Astrocyte (in vitro differentiated cells and primary cell): ENCODE results near the gene KCNK2. TPM values are rescaled to one million over a fixed set of nuclear protein-coding genes. Genes with fewer than 3 reads are reported as not detected.

Experiments
- DNase-seq: peaks from one replicate; pipeline ENCODE4 v3.0.0-alpha.2; 2010; ENCODE audit warnings: low read depth
- FAIRE-seq: peaks from 2 replicates; lab custom pipeline; 2011; peaks lifted over from hg19 to GRCh38; lab: Jason Lieb, UNC
- H2AFZ ChIP-seq: 2 replicates; pipeline ENCODE4 v1.6.0; 2012; ENCODE audit warnings: low read depth, low read length, inconsistent platforms
- H3K27ac ChIP-seq: 2 replicates; pipeline ENCODE4 v1.5.1; 2011; ENCODE audit warnings: low read depth, low read length, inconsistent platforms
- H3K27me3 ChIP-seq: 2 replicates; pipeline ENCODE4 v1.6.0; 2011; ENCODE audit warnings: low read length, inconsistent platforms; ENCODE audit not compliant: insufficient read depth
- H3K36me3 ChIP-seq: 2 replicates; pipeline ENCODE4 v1.5.1; 2011; ENCODE audit warnings: low read length, inconsistent platforms; ENCODE audit not compliant: insufficient read depth
- H3K4me1 ChIP-seq: 2 replicates; pipeline ENCODE4 v1.5.1; 2011; ENCODE audit warnings: low read length, inconsistent platforms; ENCODE audit not compliant: insufficient read depth
- H3K4me2 ChIP-seq: 2 replicates; pipeline ENCODE4 v1.6.0; 2012; ENCODE audit warnings: low read length, inconsistent platforms
- H3K4me3 ChIP-seq: 2 replicates; pipeline ENCODE4 v1.5.1; 2011; ENCODE audit warnings: low read depth, mild to moderate bottlenecking, low read length, inconsistent platforms; ENCODE audit not compliant: insufficient read depth
- H3K79me2 ChIP-seq: 2 replicates; pipeline ENCODE4 v1.6.0; 2012; ENCODE audit warnings: mild to moderate bottlenecking, low read length, inconsistent platforms; ENCODE audit not compliant: insufficient read depth
- H3K9ac ChIP-seq: 2 replicates; pipeline ENCODE4 v1.6.0; 2012; ENCODE audit warnings: mild to moderate bottlenecking, low read length, inconsistent platforms
- H3K9me3 ChIP-seq: 2 replicates; pipeline ENCODE4 v1.5.1; 2012; ENCODE audit warnings: low read depth, mild to moderate bottlenecking, low read length, inconsistent platforms; ENCODE audit not compliant: insufficient read depth
- H4K20me1 ChIP-seq: 2 replicates; pipeline ENCODE4 v1.6.0; 2012; ENCODE audit warnings: low read length, inconsistent platforms; ENCODE audit not compliant: insufficient read depth
- H3K27ac Mint-ChIP-seq: one replicate; pipeline ENCODE4 v1.8.0; 2021; ENCODE audit warnings: mild to moderate bottlenecking, mixed read lengths; ENCODE audit not compliant: unreplicated experiment
- H3K27me3 Mint-ChIP-seq: one replicate; pipeline ENCODE4 v1.8.0; 2021; ENCODE audit warnings: low read depth, mixed read lengths; ENCODE audit not compliant: unreplicated experiment
- H3K36me3 Mint-ChIP-seq: one replicate; pipeline ENCODE4 v1.8.0; 2021; ENCODE audit warnings: low read depth, mixed read lengths; ENCODE audit not compliant: unreplicated experiment
- H3K4me1 Mint-ChIP-seq: one replicate; pipeline ENCODE4 v1.8.0; 2021; ENCODE audit warnings: low read depth, mixed read lengths; ENCODE audit not compliant: unreplicated experiment
- H3K4me3 Mint-ChIP-seq: one replicate; pipeline ENCODE4 v1.8.0; 2021; ENCODE audit warnings: mild to moderate bottlenecking, moderate library complexity, mixed read lengths; ENCODE audit not compliant: unreplicated experiment
- H3K9me3 Mint-ChIP-seq: one replicate; pipeline ENCODE4 v1.8.0; 2021; ENCODE audit warnings: mild to moderate bottlenecking, mixed read lengths; ENCODE audit not compliant: unreplicated experiment
- CTCF ChIP-seq: IDR thresholded peaks from 2 replicates; pipeline ENCODE4 v1.5.1; 2011; ENCODE audit warnings: low read depth, mild to moderate bottlenecking, inconsistent platforms, low read length, moderate library complexity; ENCODE audit not compliant: insufficient read depth
- EZH2 ChIP-seq: IDR thresholded peaks from 2 replicates; pipeline ENCODE4 v1.6.1; 2012; ENCODE audit warnings: mild to moderate bottlenecking, low read length, inconsistent platforms; ENCODE audit not compliant: insufficient read depth
- total RNA-seq: library from RNA; stranded (reverse); gene quantifications from 2 replicates; pipeline ENCODE4 v1.2.1, GENCODE V29; 2021

KCNK2 gene
- total RNA-seq, 1 donor from 2014 or later: 0.16 TPM

DNA sequence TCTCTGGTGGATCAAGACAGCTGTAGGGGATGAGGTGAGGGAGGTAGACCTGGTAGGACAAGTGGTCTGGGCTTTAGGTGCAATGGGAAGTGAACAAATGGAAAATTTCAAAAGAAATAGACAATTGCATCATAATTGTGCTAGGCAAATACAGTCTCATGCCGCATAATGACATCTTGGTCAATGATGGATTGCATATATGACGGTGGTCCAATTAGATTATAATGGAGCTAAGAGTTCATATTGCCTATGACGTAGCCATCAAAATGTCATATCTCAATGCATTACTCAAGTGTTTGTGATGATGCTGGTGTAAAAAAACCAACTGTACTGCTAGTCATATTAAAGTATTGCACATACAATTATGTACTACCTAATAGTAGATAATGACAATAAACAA lies 19.0 kb downstream of the KCNK2 start:
- no peaks in the 10 kb centered on the region for H3K36me3 Mint-ChIP-seq
- DNase-seq (no peak), FAIRE-seq (no peak)
- no peaks in the 10 kb centered on the region for H3K27me3 Mint-ChIP-seq
- no peaks in the 10 kb centered on the region for H3K27me3 ChIP-seq
- no peak overlapping the region for H3K4me3 ChIP-seq
- no peak overlapping the region for H3K27ac ChIP-seq
- peaks cover 3% of the 10 kb centered on the region for H3K79me2 ChIP-seq
- H3K9me3 Mint-ChIP-seq: no peaks in the 10 kb centered on the region
- no peak overlapping the region for H3K9ac ChIP-seq
- H2AFZ ChIP-seq: no peak overlapping the region
- no peak overlapping the region for H3K4me3 Mint-ChIP-seq
- no peaks in the 10 kb centered on the region for H3K36me3 ChIP-seq
- no peaks in the 10 kb centered on the region for H4K20me1 ChIP-seq
- TF ChIP-seq EZH2: no peak
- TF ChIP-seq CTCF: no peak
- no peak overlapping the region for H3K4me2 ChIP-seq
- H3K4me1 ChIP-seq: no peaks in the 10 kb centered on the region
- H3K27ac Mint-ChIP-seq: no peak overlapping the region
- H3K4me1 Mint-ChIP-seq: peaks cover 4% of the 10 kb centered on the region
- H3K9me3 ChIP-seq: no peaks in the 10 kb centered on the region

- Histone ChIP-seq H3K9me3 (no peaks in the 10 kb centered on the region), H4K20me1 (no peaks in the 10 kb centered on the region), H3K4me2 (peak overlapping the region; percentile 38), H2AFZ (no peak overlapping the region), H3K4me3 (no peak overlapping the region), H3K9ac (no peak overlapping the region), H3K4me1 (no peaks in the 10 kb centered on the region), H3K27me3 (no peaks in the 10 kb centered on the region), H3K79me2 (peaks cover 5% of the 10 kb centered on the region), H3K27ac (no peak overlapping the region), H3K36me3 (no peaks in the 10 kb centered on the region)
- H3K4me1 Mint-ChIP-seq: peaks cover 4% of the 10 kb centered on the region
- TF ChIP-seq EZH2: no peak
- no peak for TF ChIP-seq CTCF
- H3K27me3 Mint-ChIP-seq: no peaks in the 10 kb centered on the region
- no peak overlapping the region for H3K4me3 Mint-ChIP-seq
- DNase-seq (peak; percentile 20), FAIRE-seq (no peak)
- H3K9me3 Mint-ChIP-seq: peaks cover 5% of the 10 kb centered on the region
- no peaks in the 10 kb centered on the region for H3K36me3 Mint-ChIP-seq
- no peak overlapping the region for H3K27ac Mint-ChIP-seq
Observed at GRCh38 chr1:215104283-215104682, 21.7 kb downstream of the KCNK2 start.

- H3K4me1 Mint-ChIP-seq: peaks cover 4% of the 10 kb centered on the region
- peaks cover 5% of the 10 kb centered on the region for H3K9me3 Mint-ChIP-seq
- H2AFZ ChIP-seq: no peak overlapping the region
- no peaks in the 10 kb centered on the region for H3K4me1 ChIP-seq
- no peaks in the 10 kb centered on the region for H3K36me3 ChIP-seq
- no peak overlapping the region for H3K4me3 ChIP-seq
- no peaks in the 10 kb centered on the region for H3K27me3 ChIP-seq
- H3K27me3 Mint-ChIP-seq: no peaks in the 10 kb centered on the region
- no peaks in the 10 kb centered on the region for H4K20me1 ChIP-seq
- H3K9me3 ChIP-seq: no peaks in the 10 kb centered on the region
- TF ChIP-seq EZH2 (no peak), CTCF (no peak)
- FAIRE-seq (no peak), DNase-seq (no peak)
- no peak overlapping the region for H3K9ac ChIP-seq
- peaks cover 8% of the 10 kb centered on the region for H3K79me2 ChIP-seq
- no peak overlapping the region for H3K4me2 ChIP-seq
- no peak overlapping the region for H3K4me3 Mint-ChIP-seq
- H3K36me3 Mint-ChIP-seq: no peaks in the 10 kb centered on the region
- no peak overlapping the region for H3K27ac Mint-ChIP-seq
- no peak overlapping the region for H3K27ac ChIP-seq
Observed at GRCh38 chr1:215106067-215106466, 23.5 kb downstream of the KCNK2 start.
